ENCODE measurements around the gene MSH6. TPM values are rescaled to one million over a fixed set of nuclear protein-coding genes. Genes with fewer than 3 reads are reported as not detected.

Gene MSH6
- total and polyA plus RNA-seq, 9 of the 15 experiments (the other 6 are each of a cell fraction or from before 2014, with no cell fraction given), result 15.3 to 147 (median 80.5) TPM

- peaks cover 5 to 16% of the 10 kb centered on the region in 2 experiments; a peak in 3 of 5 replicates for H3K27me3 ChIP-seq (ENCODE audit: control insufficient read depth in 2 of 2, insufficient read depth in 2 of 2, low read length in 2 of 2)
- FAIRE-seq (no peak), ATAC-seq (no peak), DNase-seq (ENCODE audit: extremely low read depth in 1 of 4, low spot score in 3 of 4) (no peak)
- H3K4me2 ChIP-seq (ENCODE audit: insufficient read depth, low read length), result no peak overlapping the region
- CTCF ChIA-PET (ENCODE audit: low intra/inter-chr PET ratio), result no interaction called here
- intact Hi-C loops (cut with micrococcal nuclease), result no loop called here
- no peak overlapping the region for H2AFZ ChIP-seq (ENCODE audit: low read depth, low read length)
- H3K9ac ChIP-seq (ENCODE audit: insufficient read depth in 1 of 2, low read depth in 2 of 2, low read length in 2 of 2), result no peak overlapping the region
- H3K79me2 ChIP-seq (ENCODE audit: control insufficient read depth, insufficient read depth, low read length), result no peaks in the 10 kb centered on the region
- no peaks in the 10 kb centered on the region for H3K9me3 ChIP-seq (replicated peaks; ENCODE audit: control insufficient read depth, insufficient read depth, low read depth, low read length)
- in situ Hi-C loops (cut with MboI), result no loop called here
- BruUV-seq (replicated peaks), result no TSS peak
- no peak overlapping the region for H3K27ac ChIP-seq (ENCODE audit: extremely low read depth, low read depth, low read length)
- no peaks in the 10 kb centered on the region for H3K9me1 ChIP-seq (ENCODE audit: control insufficient read depth, insufficient read depth, low read length)
- H3K36me3 ChIP-seq (ENCODE audit: control insufficient read depth, insufficient read depth, low read length), result no peaks in the 10 kb centered on the region
- no peak overlapping the region for H3K4me3 ChIP-seq
- WGBS (ENCODE audit: insufficient coverage, low coverage, missing lambda C conversion rate), result 0% methylated on average over 4 of the region's 4 CpGs
- no peaks in the 10 kb centered on the region for H3K4me1 ChIP-seq (replicated peaks in 1 of 2; ENCODE audit: control insufficient read depth in 2 of 2, insufficient read depth in 2 of 2, low read length in 2 of 2)
- POLR2A ChIA-PET, result interaction anchor here (0.9 to 1.5 kb wide), 2 partner anchors 9 to 11 kb away, joined by 3 to 5 read pairs; no protein-coding TSS in a partner anchor
- TF ChIP-seq USF2 (CRISPR knock-in tag; IDR thresholded peaks at IDR 0.05) (no peak), DACH1 (IDR thresholded peaks at IDR 0.05; ENCODE audit: partially characterized antibody) (no peak), ZNF311 (CRISPR knock-in tag; IDR thresholded peaks at IDR 0.05) (no peak), CCAR2 (IDR thresholded peaks at IDR 0.05; ENCODE audit: low read depth, low read length) (no peak), CHAMP1 (IDR thresholded peaks at IDR 0.05) (no peak)
- no peaks in the 10 kb centered on the region for H4K20me1 ChIP-seq (replicated peaks; ENCODE audit: control insufficient read depth, insufficient read depth, low read length)
These were observed 47.6 kb upstream of the MSH6 start for GRCh38 chr2:47735136-47735869.
